Measurements from ENCODE around the gene OR2V2.

DNA sequence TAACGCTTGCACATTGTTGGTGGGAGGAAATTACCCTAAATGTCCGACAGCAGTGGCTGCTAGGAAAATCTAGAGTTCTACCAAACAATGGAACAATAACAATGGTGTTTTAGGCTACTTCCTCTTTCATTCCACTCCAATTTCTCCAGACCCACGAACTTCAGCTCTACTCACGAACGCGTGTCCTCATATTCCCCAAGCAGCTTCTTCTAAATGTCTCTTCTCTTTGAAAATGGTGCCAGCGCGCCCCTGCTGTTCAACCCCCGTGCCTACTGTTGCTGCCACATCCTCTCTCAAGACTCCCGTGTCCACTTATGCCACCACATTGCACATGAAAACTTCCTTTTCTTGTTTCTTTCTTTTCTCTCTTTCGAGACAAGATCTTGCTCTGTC is 25.6 kb downstream of the OR2V2 start:
- TF ChIP-seq POLR2AphosphoS5 (IDR thresholded peaks at IDR 0.05; ENCODE audit: low read depth, low read length): no peak
- TF ChIP-seq TAF1 (IDR thresholded peaks at IDR 0.05; ENCODE audit: borderline replicate concordance, insufficient read depth, low read length): no peak
- TF ChIP-seq, protein P1, sequence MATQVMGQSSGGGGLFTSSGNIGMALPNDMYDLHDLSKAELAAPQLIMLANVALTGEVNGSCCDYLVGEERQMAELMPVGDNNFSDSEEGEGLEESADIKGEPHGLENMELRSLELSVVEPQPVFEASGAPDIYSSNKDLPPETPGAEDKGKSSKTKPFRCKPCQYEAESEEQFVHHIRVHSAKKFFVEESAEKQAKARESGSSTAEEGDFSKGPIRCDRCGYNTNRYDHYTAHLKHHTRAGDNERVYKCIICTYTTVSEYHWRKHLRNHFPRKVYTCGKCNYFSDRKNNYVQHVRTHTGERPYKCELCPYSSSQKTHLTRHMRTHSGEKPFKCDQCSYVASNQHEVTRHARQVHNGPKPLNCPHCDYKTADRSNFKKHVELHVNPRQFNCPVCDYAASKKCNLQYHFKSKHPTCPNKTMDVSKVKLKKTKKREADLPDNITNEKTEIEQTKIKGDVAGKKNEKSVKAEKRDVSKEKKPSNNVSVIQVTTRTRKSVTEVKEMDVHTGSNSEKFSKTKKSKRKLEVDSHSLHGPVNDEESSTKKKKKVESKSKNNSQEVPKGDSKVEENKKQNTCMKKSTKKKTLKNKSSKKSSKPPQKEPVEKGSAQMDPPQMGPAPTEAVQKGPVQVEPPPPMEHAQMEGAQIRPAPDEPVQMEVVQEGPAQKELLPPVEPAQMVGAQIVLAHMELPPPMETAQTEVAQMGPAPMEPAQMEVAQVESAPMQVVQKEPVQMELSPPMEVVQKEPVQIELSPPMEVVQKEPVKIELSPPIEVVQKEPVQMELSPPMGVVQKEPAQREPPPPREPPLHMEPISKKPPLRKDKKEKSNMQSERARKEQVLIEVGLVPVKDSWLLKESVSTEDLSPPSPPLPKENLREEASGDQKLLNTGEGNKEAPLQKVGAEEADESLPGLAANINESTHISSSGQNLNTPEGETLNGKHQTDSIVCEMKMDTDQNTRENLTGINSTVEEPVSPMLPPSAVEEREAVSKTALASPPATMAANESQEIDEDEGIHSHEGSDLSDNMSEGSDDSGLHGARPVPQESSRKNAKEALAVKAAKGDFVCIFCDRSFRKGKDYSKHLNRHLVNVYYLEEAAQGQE (IDR thresholded peaks at IDR 0.05; ENCODE audit: insufficient read depth in 1 of 2, low read depth in 2 of 2, low read length in 2 of 2): no peak

Data from PFSK-1 (cell line).